Heart right ventricle (tissue), 16 donors: ENCODE results near the gene RETREG2. TPM values are rescaled to one million over a fixed set of nuclear protein-coding genes. Genes with fewer than 3 reads are reported as not detected.

Experiments
- ATAC-seq, 8 donors: fragments of 200-7000 bp; cut with Tn5 transposase; one replicate each; pipeline ENCODE4 v1.9.1; 2020; ENCODE audit warnings: mild to moderate bottlenecking in 8 of 8, moderate library complexity in 8 of 8, moderate number of reproducible peaks in 1 of 8
- DNase-seq, 2 donors: peaks; one replicate each; pipeline ENCODE4 v3.0.0-alpha.2; 2020
- H3K27ac ChIP-seq, 10 donors: fragments of 200-600 bp; sonication (generic) in 2 of 10; one replicate each; pipeline versions ENCODE4 v1.5.0 to v1.8.0; 2020 to 2022; ENCODE audit warnings: mild to moderate bottlenecking in 3 of 10
- H3K27me3 ChIP-seq, 7 donors: fragments of 200-600 bp; one replicate each; pipeline ENCODE4 v1.8.0; 2021 to 2022; ENCODE audit warnings: mild to moderate bottlenecking in 2 of 7
- H3K36me3 ChIP-seq, 9 donors: fragments of 200-600 bp; sonication (generic) in 1 of 9; one replicate each; pipeline versions ENCODE4 v1.5.0 to v1.8.0; 2020 to 2022; ENCODE audit warnings: mild to moderate bottlenecking in 2 of 9
- H3K4me1 ChIP-seq, 9 donors: fragments of 200-600 bp; sonication (generic) in 1 of 9; one replicate each; pipeline versions ENCODE4 v1.5.0 to v1.8.0; 2020 to 2022; ENCODE audit warnings: mild to moderate bottlenecking in 4 of 9
- H3K4me3 ChIP-seq, 10 donors: fragments of 200-600 bp; sonication (generic) in 2 of 10; one replicate each; pipeline versions ENCODE4 v1.5.0 to v1.8.0; 2020 to 2022; ENCODE audit warnings: mild to moderate bottlenecking in 7 of 10, moderate library complexity in 2 of 10
- H3K9me3 ChIP-seq, 11 donors: fragments of 200-600 bp in 10 of 11; sonication (generic) in 2 of 11; one replicate each; pipeline versions ENCODE4 v1.5.0 to v1.8.0; 2013 to 2022; ENCODE audit warnings: mild to moderate bottlenecking in 2 of 11, control low read depth in 1 of 11, moderate library complexity in 1 of 11
- WGBS, 2 donors: extraction: QIAGEN DNeasy Blood & Tissue Kit; methylation state at CpG; one replicate each; pipeline ENCODE4 v1.1.7; 2013; ENCODE audit warnings: inconsistent platforms in 1 of 2; 5-methylcytosine and 5-hydroxymethylcytosine counted together
- intact Hi-C, 10 donors: fragments of 100-400 bp; cut with DNase I; formaldehyde crosslinking; loops; one replicate each; pipeline versions ENCODE4 v1.11.1 to v1.14.2; 2022
- polyA plus RNA-seq, 2 donors: library from polyadenylated mRNA; stranded (reverse); fragments of 200-250 nt; gene quantifications; one replicate each; pipeline ENCODE4 v1.2.3, GENCODE V29; 2013
- total RNA-seq, 10 donors: library from RNA; stranded (reverse); fragmentation: NEBNext Ultra II Directional in 3 of 10; extraction: Animal tissue kit (Norgen Biotek cat#: 25700) in 3 of 10; gene quantifications; one replicate each; pipeline versions ENCODE4 v1.2.1 to v1.2.4, GENCODE V29; 2021 to 2023
- TF ChIP-seq, protein P1 (sequence below), 9 donors: fragments of 200-600 bp; sonication (generic) in 2 of 9; IDR thresholded peaks; one replicate each; pipeline versions ENCODE4 v1.5.0 to v1.8.0; 2021 to 2022; ENCODE audit warnings: antibody characterized with exemption in 9 of 9, mild to moderate bottlenecking in 5 of 9, moderate library complexity in 1 of 9
- donor health status: Arrhythmogenic right ventricular cardiomyopathy.
- donor health status: ischemic (EF 13 %, LVEDD 7.1; RV severe dilation, severe dysfunction).
- donor health status: healthy with polysubstance abuse.
- donor health status: DM: no; HTN: yes; CAD: no.
- donor health status: DM: no; HTN: no; CAD: no.
- donor health status: ischemic (EF 25% LVEDD 6.9; RV normal size, moderate dysfunction).
- donor health status: ischemic (EF 25% LVEDD 5.7; RV mildly dilated, moderate dysfunction).
- donor health status: healthy.
- donor health status: DM: yes; HTN: yes; CAD: no.
- donor health status: Ischemic cardiomyopathy.
- donor health status: ischemic (EF 35%, LVEDD 5.7; RV mildly dilated, moderate dysfunction).
- donor health status: nonischemic (EF 11% LVEDD 7.7; RV severe dilation, severe dysfunction).
- donor health status: DM: yes; HTN: yes; CAD: no.
- donor health status: PGD.
- donor health status: ischemic (EF 29% LVEDD 5.4; RV normal size, mild dysfunction).
- donor health status: nonischemic (EF 23%, LVEDD 6.1; RV moderate dilation, normal function).

The RETREG2 gene
- total and polyA plus RNA-seq, 12 donors = 11.3 to 47.3 (median 30.6) TPM

DNA sequence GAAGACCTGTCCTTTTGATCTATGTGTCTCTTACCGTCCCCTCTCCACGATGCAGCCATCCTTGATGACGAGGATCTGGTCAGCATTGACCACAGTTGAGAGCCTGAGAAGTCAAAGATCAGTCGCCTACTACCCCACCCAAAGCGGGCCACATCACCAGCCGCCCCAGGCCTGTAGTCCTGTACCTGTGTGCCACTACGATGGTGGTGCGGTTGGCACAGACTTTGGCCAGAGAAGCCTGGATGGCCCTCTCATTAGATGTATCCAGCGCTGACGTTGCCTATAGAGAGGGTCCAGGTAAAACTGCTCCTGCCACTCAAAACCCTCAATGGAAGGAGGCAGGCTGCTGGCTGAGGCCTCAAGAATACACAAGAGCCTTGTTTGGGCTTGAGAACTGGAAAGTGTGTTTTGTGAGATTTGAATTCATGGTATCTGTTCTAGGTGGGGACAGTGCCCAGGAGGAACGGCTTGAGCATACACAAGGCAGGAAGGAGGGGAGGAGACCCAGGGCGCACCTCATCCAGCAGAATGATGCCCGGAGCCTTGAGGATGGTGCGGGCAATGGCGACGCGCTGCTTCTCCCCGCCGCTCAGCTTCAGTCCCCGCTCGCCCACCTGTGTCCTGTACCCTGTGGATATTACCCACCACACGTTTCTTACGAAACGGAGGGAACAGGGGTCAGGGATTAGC lies 32.3 kb downstream of the RETREG2 start:
- no peaks in the 10 kb centered on the region for H3K9me3 ChIP-seq
- no peak overlapping the region for H3K27ac ChIP-seq
- no peaks in the 10 kb centered on the region for H3K27me3 ChIP-seq
- whole genome bisulfite sequencing, 2 donors = 94 to 95% methylated on average over 24 of the region's 24 CpGs
- intact Hi-C loops = no loop called here
- TF ChIP-seq, protein P1, sequence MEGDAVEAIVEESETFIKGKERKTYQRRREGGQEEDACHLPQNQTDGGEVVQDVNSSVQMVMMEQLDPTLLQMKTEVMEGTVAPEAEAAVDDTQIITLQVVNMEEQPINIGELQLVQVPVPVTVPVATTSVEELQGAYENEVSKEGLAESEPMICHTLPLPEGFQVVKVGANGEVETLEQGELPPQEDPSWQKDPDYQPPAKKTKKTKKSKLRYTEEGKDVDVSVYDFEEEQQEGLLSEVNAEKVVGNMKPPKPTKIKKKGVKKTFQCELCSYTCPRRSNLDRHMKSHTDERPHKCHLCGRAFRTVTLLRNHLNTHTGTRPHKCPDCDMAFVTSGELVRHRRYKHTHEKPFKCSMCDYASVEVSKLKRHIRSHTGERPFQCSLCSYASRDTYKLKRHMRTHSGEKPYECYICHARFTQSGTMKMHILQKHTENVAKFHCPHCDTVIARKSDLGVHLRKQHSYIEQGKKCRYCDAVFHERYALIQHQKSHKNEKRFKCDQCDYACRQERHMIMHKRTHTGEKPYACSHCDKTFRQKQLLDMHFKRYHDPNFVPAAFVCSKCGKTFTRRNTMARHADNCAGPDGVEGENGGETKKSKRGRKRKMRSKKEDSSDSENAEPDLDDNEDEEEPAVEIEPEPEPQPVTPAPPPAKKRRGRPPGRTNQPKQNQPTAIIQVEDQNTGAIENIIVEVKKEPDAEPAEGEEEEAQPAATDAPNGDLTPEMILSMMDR (IDR thresholded peaks at IDR 0.05) = no peak
- no peak for ATAC-seq
- H3K4me3 ChIP-seq = no peak overlapping the region
- H3K36me3 ChIP-seq = peaks cover 0 to 75% (median 23%) of the 10 kb centered on the region in 9 donors
- H3K4me1 ChIP-seq = peaks cover 8 to 31% (median 20%) of the 10 kb centered on the region in 9 donors
- no peak for DNase-seq

DNA sequence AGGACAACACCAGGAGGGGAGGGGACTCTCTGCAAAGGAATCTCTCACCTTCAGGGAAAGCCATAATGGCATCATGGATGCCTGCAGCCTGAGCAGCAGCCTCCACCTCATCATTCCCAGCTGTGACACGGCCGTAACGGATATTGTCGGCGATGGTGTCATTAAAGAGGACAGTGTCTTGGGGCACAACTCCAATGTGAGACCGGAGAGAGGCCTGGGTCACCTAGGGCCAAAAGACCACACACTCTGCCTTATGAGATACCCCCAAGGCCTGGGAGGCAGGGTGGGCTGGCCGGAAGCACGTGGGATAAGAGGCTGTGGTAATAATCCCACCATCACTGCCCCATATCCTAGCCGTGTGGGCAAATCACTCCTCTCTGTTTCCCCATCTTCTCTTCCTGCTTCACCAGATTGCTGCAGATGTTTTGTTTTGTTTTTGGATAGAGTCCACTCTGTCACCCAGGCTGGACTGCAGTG lies 32.8 kb downstream of the RETREG2 start:
- DNase-seq (no peak), ATAC-seq (no peak)
- WGBS, 2 donors = 90 to 92% methylated on average over 9 of the region's 9 CpGs
- intact Hi-C loops = no loop called here
- no peaks in the 10 kb centered on the region for H3K27me3 ChIP-seq
- H3K27ac ChIP-seq = peak overlapping the region in 1 of 10 donors; percentile 38
- H3K4me1 ChIP-seq = peaks cover 8 to 29% (median 19%) of the 10 kb centered on the region in 9 donors
- TF ChIP-seq, protein P1 (IDR thresholded peaks at IDR 0.05) = no peak
- peaks cover 0 to 81% (median 23%) of the 10 kb centered on the region in 9 donors for H3K36me3 ChIP-seq
- H3K9me3 ChIP-seq = no peaks in the 10 kb centered on the region
- H3K4me3 ChIP-seq = no peak overlapping the region

DNA sequence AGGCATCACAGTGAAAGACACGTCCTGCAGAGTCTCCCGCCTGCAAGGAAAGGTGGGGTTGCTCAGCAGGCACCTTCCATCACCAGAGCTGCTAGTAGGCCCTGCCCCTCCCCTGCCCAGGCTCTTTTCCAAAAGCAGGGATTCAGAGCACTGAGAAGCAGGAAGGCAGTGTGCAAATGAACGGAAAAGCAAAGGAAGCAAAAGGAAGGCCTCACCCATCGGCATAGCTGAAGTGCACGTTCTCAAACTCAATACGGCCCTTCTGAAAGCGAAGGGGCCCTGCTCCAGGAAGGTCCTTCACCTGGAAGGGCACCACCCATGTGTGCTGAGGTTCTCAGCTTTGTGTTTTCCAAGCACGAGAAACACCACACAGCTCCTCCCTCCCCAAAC lies 34.9 kb downstream of the RETREG2 start:
- intact Hi-C loops = no loop called here
- Histone ChIP-seq H3K4me1 (peaks cover 5 to 32% (median 17%) of the 10 kb centered on the region in 9 donors), H3K36me3 (peaks cover 0 to 82% (median 23%) of the 10 kb centered on the region in 9 donors), H3K27ac (no peak overlapping the region), H3K4me3 (no peak overlapping the region), H3K27me3 (no peaks in the 10 kb centered on the region), H3K9me3 (no peaks in the 10 kb centered on the region)
- DNase-seq = no peak
- TF ChIP-seq, protein P1 (IDR thresholded peaks at IDR 0.05) = no peak
- WGBS, 2 donors = 81% methylated on average over 8 of the region's 8 CpGs
- ATAC-seq = no peak

DNA sequence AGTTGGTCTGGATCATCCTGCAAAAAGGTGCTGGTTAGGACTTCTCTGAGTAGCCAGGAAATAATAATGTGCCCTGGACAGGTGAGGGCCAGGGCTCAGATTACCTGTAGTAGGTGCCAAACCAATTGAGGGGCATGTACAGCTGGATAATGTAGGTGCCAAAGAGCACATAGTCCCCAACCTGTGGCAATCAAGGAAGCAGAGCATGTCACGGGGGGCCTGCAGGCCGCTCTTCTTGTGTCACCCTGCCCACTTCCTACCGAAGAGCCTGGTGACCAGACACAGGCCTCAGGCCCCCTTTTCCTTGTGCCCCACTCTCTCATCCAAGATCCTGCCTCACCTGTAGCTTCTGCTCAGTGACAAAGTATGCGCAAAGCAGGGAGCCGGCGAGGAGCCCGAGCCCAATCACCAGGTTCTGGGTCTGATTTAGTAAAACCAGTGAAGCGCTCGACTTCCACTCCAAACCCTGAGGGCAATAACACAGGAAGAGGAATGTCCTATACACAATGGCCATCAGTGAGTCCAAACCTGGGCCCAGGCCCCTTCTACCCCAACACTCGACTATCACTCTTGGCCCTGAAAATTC lies 35.5 kb downstream of the RETREG2 start:
- WGBS, 2 donors = 94 to 97% methylated on average over 10 of the region's 10 CpGs
- H3K27me3 ChIP-seq = no peaks in the 10 kb centered on the region
- no peak for ATAC-seq
- TF ChIP-seq, protein P1 (IDR thresholded peaks at IDR 0.05) = no peak
- no peak for DNase-seq
- H3K36me3 ChIP-seq = peaks cover 0 to 76% (median 21%) of the 10 kb centered on the region in 9 donors
- no peaks in the 10 kb centered on the region for H3K9me3 ChIP-seq
- no peak overlapping the region for H3K27ac ChIP-seq
- no peak overlapping the region for H3K4me3 ChIP-seq
- peaks cover 5 to 32% (median 18%) of the 10 kb centered on the region in 9 donors for H3K4me1 ChIP-seq
- intact Hi-C loops = no loop called here
